Testis (tissue), 3 donors: Measurements from ENCODE around the gene CMTR1. TPM values are rescaled to one million over a fixed set of nuclear protein-coding genes. Genes with fewer than 3 reads are reported as not detected.

Source experiments
- DNase-seq: peaks from one replicate; pipeline ENCODE4 v3.0.0-alpha.2; 2019
- H3K27ac ChIP-seq, 2 donors: fragments of 200-600 bp; sonication (generic); one replicate each; pipeline ENCODE4 v1.5.1; 2019
- H3K27me3 ChIP-seq: fragments of 200-600 bp; sonication (generic); one replicate; pipeline ENCODE4 v1.5.1; 2019
- H3K36me3 ChIP-seq: fragments of 200-600 bp; sonication (generic); one replicate; pipeline ENCODE4 v1.5.1; 2017; ENCODE audit warnings: low read depth; ENCODE audit errors: missing control alignments
- H3K4me1 ChIP-seq: fragments of 200-600 bp; sonication (generic); one replicate; pipeline ENCODE4 v1.5.1; 2019
- H3K4me3 ChIP-seq, 2 donors: fragments of 200-600 bp; sonication (generic); one replicate each; pipeline ENCODE4 v1.5.1; 2017 to 2019
- H3K9me3 ChIP-seq: fragments of 200-600 bp; sonication (generic); one replicate; pipeline ENCODE4 v1.5.1; 2017
- CTCF ChIP-seq, 3 experiments: fragments of 450-650 bp in 2 of 3; fragments of 200-600 bp in 1 of 3; sonication (generic) in 1 of 3; IDR thresholded peaks; one replicate each; pipeline ENCODE4 v1.5.1; 2016 to 2019; ENCODE audit warnings: antibody characterized with exemption in 3 of 3, mild to moderate bottlenecking in 2 of 3, moderate library complexity in 1 of 3
- POLR2A ChIP-seq: fragments of 450-650 bp; IDR thresholded peaks from one replicate; pipeline ENCODE4 v1.6.1; 2017; ENCODE audit warnings: antibody characterized with exemption, mild to moderate bottlenecking, moderate library complexity
- WGBS, 2 donors: methylation state at CpG; one replicate each; pipeline ENCODE4 v1.1.5; 2018; 5-methylcytosine and 5-hydroxymethylcytosine counted together
- intact Hi-C: fragments of 100-400 bp; cut with DNase I; formaldehyde crosslinking; loops from one replicate; pipeline ENCODE4 v1.15.1; 2023; ENCODE audit warnings: low total_unique reads
- polyA plus RNA-seq: library from polyadenylated mRNA; stranded (reverse); fragments of 350-450 nt; fragmentation: Illumina TruSeq; extraction: RNeasy Lipid Tissue Mini Kit (QIAGEN cat#74804); gene quantifications from one replicate; pipeline ENCODE4 v1.2.3, GENCODE V29; 2014; ENCODE audit warnings: low read depth, low replicate concordance; ENCODE audit not compliant: insufficient read depth
- total RNA-seq, 2 donors: library from RNA; depleted of rRNA; stranded (reverse); fragments of >200 nt; gene quantifications; one replicate each; pipeline ENCODE4 v1.2.3, GENCODE V29; 2016

The CMTR1 gene
- total and polyA plus RNA-seq, 3 donors from 2014 or later, result 123 to 234 (median 231) TPM

GRCh38 chr6:37491171-37491829 lies 58.3 kb downstream of the CMTR1 start:
- no peak for TF ChIP-seq CTCF (IDR thresholded peaks at IDR 0.05)
- no peak for TF ChIP-seq POLR2A
- intact Hi-C loops, result no loop called here
- Histone ChIP-seq H3K4me3 (no peak overlapping the region), H3K27me3 (no peaks in the 10 kb centered on the region), H3K27ac (no peak overlapping the region), H3K36me3 (no peaks in the 10 kb centered on the region), H3K9me3 (no peaks in the 10 kb centered on the region), H3K4me1 (peaks cover 34% of the 10 kb centered on the region)
- no peak for DNase-seq
- 56 to 60% methylated on average over 10 to 12 of the region's 12 CpGs for WGBS, 2 donors

- 64 to 87% methylated on average over 2 to 5 of the region's 5 CpGs for WGBS, 2 donors
- Histone ChIP-seq H3K27ac (no peak overlapping the region), H3K27me3 (no peaks in the 10 kb centered on the region), H3K4me1 (peaks cover 34% of the 10 kb centered on the region), H3K36me3 (no peaks in the 10 kb centered on the region), H3K4me3 (no peak overlapping the region), H3K9me3 (no peaks in the 10 kb centered on the region)
- TF ChIP-seq POLR2A (no peak), CTCF (IDR thresholded peaks at IDR 0.05) (no peak)
- intact Hi-C loops, result no loop called here
- DNase-seq, result no peak
Observed at GRCh38 chr6:37491830-37492208, 58.8 kb downstream of the CMTR1 start.

- Histone ChIP-seq H3K4me1 (peaks cover 31% of the 10 kb centered on the region), H3K9me3 (no peaks in the 10 kb centered on the region), H3K36me3 (no peaks in the 10 kb centered on the region), H3K27me3 (no peaks in the 10 kb centered on the region), H3K4me3 (no peak overlapping the region), H3K27ac (no peak overlapping the region)
- TF ChIP-seq CTCF (IDR thresholded peaks at IDR 0.05), result no peak
- no peak for TF ChIP-seq POLR2A
- DNase-seq, result no peak
- WGBS, 2 donors, result 46 to 54% methylated on average over 9 of the region's 9 CpGs
- intact Hi-C loops, result no loop called here
Observed at GRCh38 chr6:37492236-37492972, 59.4 kb downstream of the CMTR1 start.

GRCh38 chr6:37492991-37493660 lies 60.1 kb downstream of the CMTR1 start:
- no peak for TF ChIP-seq CTCF (IDR thresholded peaks at IDR 0.05)
- no peaks in the 10 kb centered on the region for H3K36me3 ChIP-seq
- no peak overlapping the region for H3K4me3 ChIP-seq
- peaks cover 25% of the 10 kb centered on the region for H3K4me1 ChIP-seq
- no peaks in the 10 kb centered on the region for H3K9me3 ChIP-seq
- 66 to 68% methylated on average over 33 to 38 of the region's 38 CpGs for WGBS, 2 donors
- H3K27me3 ChIP-seq, result no peaks in the 10 kb centered on the region
- DNase-seq, result no peak
- intact Hi-C loops, result no loop called here
- H3K27ac ChIP-seq, result no peak overlapping the region
